Body of pancreas (tissue), 4 donors: ENCODE measurements around the gene ATG12.

Experiments
- CTCF ChIP-seq, 7 experiments: fragments of 450-650 bp in 4 of 7; fragments of 200-600 bp in 3 of 7; sonication (generic) in 3 of 7; IDR thresholded peaks; one replicate each; pipeline ENCODE4 v1.5.1; 2016 to 2019; ENCODE audit warnings: antibody characterized with exemption in 7 of 7
- POLR2A ChIP-seq, 3 donors: fragments of 450-650 bp; IDR thresholded peaks; one replicate each; pipeline ENCODE4 v1.6.1; 2016; ENCODE audit warnings: antibody characterized with exemption in 3 of 3, mild to moderate bottlenecking in 2 of 3

GRCh38 chr5:115855959-115856358 lies 14.6 kb upstream of the ATG12 start:
- TF ChIP-seq CTCF (IDR thresholded peaks at IDR 0.05) = no peak
- TF ChIP-seq POLR2A (IDR thresholded peaks at IDR 0.05) = no peak
